Stimulated activated CD4-positive, alpha-beta T cell treated with anti-CD3 and anti-CD28 coated beads, TNF-alpha, amount 100 ng/mL, for 1 hour (primary cell): ENCODE data around the gene DNAH6.

Experiments
- DNase-seq, 3 donors: peaks; one replicate each; pipeline ENCODE4 v3.0.0-alpha.2; 2020; ENCODE audit warnings: low read depth in 3 of 3, low spot score in 1 of 3

The DNAH6 gene

GRCh38 chr2:84628486-84628885 is 112.2 kb downstream of the DNAH6 start:
- no peak for DNase-seq

GRCh38 chr2:84629550-84629949 is 113.3 kb downstream of the DNAH6 start:
- DNase-seq, result no peak

GRCh38 chr2:84631047-84631446 is 114.7 kb downstream of the DNAH6 start:
- DNase-seq, result no peak

GRCh38 chr2:84631985-84632384 is 115.7 kb downstream of the DNAH6 start:
- no peak for DNase-seq

GRCh38 chr2:84636080-84636971 is 120.0 kb downstream of the DNAH6 start:
- no peak for DNase-seq

- DNase-seq, result no peak
Observed at GRCh38 chr2:84639751-84640150, 123.5 kb downstream of the DNAH6 start.

- no peak for DNase-seq
Observed at GRCh38 chr2:84640411-84640810, 124.1 kb downstream of the DNAH6 start.

- no peak for DNase-seq
Observed at GRCh38 chr2:84641021-84641420, 124.7 kb downstream of the DNAH6 start.

GRCh38 chr2:84643991-84644390 is 127.7 kb downstream of the DNAH6 start:
- DNase-seq, result no peak

GRCh38 chr2:84646514-84646913 is 130.2 kb downstream of the DNAH6 start:
- no peak for DNase-seq

GRCh38 chr2:84647267-84647666 is 131.0 kb downstream of the DNAH6 start:
- no peak for DNase-seq

GRCh38 chr2:84649058-84649457 is 132.8 kb downstream of the DNAH6 start:
- DNase-seq, result no peak

GRCh38 chr2:84649487-84650142 is 133.3 kb downstream of the DNAH6 start:
- DNase-seq, result no peak

GRCh38 chr2:84652431-84652830 is 136.1 kb downstream of the DNAH6 start:
- DNase-seq, result no peak

- DNase-seq, result no peak
Observed at GRCh38 chr2:84653302-84653701, 137.0 kb downstream of the DNAH6 start.

- DNase-seq, result no peak
Observed at GRCh38 chr2:84654414-84654813, 138.1 kb downstream of the DNAH6 start.

GRCh38 chr2:84669122-84669521 is 152.8 kb downstream of the DNAH6 start:
- DNase-seq, result no peak

GRCh38 chr2:84674099-84674498 is 157.8 kb downstream of the DNAH6 start:
- DNase-seq, result no peak

GRCh38 chr2:84674586-84674985 is 158.3 kb downstream of the DNAH6 start:
- no peak for DNase-seq

- no peak for DNase-seq
Observed at GRCh38 chr2:84676295-84676694, 160.0 kb downstream of the DNAH6 start.

- DNase-seq, result no peak
Observed at GRCh38 chr2:84678214-84678613, 161.9 kb downstream of the DNAH6 start.

GRCh38 chr2:84686783-84687476 is 170.6 kb downstream of the DNAH6 start:
- DNase-seq, result no peak
